HG03097 (cell line): ENCODE results near the gene ASAP2.

ENCODE experiments used
- ATAC-seq: cut with Tn5 transposase; IDR thresholded peaks from one replicate; pipeline ENCODE4 v1.9.1; 2021; ENCODE audit not compliant: unreplicated experiment, low FRiP score

ASAP2 gene

GRCh38 chr2:9205963-9206948, at the start of gene ASAP2:
Gene ASAP2, plus strand, starts transcription at chr2:9206812. Its CDS starts 293 bp downstream, at chr2:9207105.
- ATAC-seq = peak; percentile 67

DNA sequence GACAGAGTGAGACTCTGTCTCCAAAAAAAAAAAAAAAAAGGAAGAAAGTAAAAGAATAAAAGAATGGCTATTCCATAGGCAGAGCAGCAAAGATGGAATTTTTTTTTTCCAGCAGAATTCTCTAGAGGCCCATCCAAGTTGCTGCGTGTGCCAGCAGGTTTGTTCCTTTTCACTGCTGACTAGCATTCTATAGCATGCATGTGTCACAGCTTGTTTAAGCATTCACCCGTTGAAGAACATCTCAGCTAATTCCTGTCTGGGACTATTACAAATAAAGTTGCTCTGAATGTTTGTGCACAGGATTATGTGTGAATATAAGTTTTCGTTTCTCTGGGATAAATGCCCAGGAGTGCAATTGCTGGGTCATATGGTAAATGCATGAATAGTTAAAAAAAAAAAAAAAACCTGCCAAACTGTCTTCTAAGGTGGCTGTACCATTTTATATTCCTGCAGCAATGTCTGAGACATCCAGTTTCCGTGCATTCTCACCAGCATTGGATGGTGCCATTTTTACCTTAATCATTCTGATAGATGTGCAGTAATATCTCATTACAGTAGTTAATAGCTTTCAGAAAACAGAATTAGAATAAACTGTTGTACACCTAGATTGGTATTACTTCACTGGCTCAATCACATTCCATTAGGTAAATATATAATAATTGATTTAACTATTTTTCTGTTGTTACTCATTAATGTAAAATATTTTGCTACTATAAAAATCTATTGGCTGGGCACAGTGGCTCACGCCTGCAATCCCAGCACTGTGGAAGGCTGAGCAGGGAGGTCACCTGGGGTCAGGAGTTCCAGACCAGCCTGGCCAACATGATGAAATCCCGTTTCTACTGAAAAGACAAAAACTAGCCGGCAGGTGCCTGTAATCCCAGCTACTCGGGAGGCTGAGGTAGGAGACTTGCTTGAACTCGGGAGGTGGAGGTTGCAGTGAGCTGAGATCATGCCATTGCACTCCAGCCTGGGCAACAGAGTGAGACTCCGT, 47.5 kb upstream of the ASAP2 start:
- no peak for ATAC-seq

DNA sequence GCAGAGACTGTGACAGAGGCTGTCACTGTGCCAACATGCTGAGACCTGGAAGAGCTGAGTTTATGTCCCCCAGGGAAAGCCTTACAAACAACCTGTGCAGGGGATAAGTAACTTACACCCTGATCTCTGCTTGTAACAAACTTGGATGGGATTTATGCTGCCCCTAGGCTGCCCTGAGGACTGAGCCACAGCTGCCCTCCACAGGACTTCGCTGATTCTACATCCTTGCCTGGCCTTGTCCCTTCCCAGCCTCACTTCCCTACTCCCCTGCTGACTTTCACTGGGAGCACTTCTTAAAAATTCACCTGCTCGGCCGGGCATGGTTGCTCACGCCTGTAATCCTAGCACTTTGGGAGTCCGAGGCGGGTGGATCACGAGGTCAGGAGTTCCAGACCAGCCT, 45.9 kb upstream of the ASAP2 start:
- ATAC-seq = no peak

GRCh38 chr2:9162841-9163240, 43.8 kb upstream of the ASAP2 start:
- no peak for ATAC-seq

GRCh38 chr2:9163306-9164111, 43.1 kb upstream of the ASAP2 start:
- no peak for ATAC-seq

DNA sequence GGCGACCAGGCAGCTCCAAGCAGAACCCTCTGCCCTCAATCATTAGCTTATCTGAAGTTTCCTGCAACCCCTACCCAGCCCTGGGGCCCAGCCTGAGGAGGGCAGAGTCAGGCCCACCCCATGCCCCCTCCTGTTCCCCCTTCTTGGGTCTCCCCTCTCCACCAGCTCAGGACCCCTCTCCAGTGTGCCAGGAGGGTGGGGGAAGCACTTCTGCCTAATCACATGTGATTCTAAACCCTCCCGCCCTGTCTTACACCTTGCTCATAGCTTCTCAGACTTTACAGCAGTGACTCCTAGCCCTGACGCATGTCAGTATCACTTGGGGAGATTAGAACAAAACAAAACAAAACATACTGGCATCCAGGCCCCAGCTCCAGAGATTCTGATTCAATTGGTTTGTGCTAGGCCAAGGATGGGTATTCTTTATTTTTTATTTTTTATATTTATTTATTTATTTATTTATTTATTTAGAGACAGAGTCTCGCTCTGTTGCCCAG, 42.5 kb upstream of the ASAP2 start:
- no peak for ATAC-seq

- no peak for ATAC-seq
These were observed 41.0 kb upstream of the ASAP2 start for GRCh38 chr2:9165625-9166024.

DNA sequence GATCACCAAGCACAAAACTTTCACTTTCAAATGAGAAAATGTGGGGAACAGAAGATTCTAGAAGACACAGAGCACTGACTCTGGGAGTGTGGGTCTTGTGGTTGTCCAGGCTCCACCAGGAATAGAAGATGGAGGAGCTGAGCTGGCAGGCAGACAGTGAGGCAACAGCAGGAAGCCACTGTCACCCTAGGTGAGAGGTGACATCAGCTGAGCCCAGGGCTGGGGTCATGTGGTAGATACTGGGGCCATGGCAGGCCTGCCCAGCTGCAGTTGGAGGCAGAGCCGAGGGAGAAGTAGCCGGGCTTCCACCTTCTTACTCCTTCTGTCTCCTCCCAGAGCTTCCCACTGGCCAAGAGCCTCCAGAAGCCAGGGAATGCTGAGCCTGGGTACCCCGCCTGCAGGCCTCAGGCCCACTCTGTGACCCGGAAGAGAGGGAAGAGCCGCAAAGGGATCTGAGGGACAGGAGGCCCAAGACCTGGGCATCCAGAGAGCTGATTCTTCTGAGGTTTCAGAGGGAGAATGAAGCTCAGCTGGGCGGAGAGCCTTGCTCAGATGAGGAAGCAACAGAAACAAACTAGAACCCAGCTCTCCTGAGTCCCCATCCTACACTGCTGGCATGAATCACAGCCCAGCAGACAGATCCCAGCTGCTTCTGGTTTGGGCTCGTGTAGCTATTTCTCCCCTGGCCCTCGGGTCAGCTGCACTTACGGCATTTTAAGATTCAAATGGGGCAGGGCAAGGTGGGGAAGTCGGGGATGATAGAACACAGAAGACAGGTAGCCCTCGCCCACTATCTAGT, 39.8 kb upstream of the ASAP2 start:
- ATAC-seq = no peak

GRCh38 chr2:9167718-9168657, 38.6 kb upstream of the ASAP2 start:
- no peak for ATAC-seq

- ATAC-seq = no peak
These were observed 37.8 kb upstream of the ASAP2 start for GRCh38 chr2:9168821-9169221.

DNA sequence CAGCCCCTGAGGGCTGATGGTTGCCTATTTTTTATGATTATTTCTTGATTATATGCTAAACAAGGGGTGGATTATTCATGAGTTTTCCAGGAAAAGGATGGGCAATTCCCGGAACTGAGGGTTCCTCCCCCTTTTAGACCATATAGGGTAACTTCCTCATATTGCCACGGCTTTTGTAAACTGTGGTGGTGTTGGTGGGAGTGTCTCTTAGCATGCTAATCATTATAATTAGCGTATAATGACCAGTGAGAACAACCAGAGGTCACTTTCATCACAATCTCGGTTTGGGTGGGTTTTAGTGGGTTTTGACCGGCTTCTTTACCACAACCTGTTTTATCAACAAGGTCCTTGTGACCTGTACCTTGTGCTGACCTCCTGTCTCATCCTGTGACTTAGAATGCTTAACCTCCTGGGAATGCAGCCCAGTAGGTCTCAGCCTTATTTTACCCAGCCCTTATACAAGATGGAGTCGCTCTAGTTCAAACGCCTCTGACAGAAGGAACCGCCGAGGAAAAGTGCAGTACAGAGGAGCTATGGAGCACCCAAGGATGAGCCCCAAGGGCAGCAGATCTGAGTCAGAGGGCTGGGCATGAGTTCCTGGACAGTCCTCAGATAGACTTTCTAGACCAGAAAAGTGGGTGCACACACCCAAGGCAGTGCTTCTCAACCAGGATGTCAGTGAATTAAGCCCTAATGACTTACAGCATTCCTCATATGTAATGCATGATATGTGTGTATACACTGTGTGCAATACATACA, 37.1 kb upstream of the ASAP2 start:
- no peak for ATAC-seq

DNA sequence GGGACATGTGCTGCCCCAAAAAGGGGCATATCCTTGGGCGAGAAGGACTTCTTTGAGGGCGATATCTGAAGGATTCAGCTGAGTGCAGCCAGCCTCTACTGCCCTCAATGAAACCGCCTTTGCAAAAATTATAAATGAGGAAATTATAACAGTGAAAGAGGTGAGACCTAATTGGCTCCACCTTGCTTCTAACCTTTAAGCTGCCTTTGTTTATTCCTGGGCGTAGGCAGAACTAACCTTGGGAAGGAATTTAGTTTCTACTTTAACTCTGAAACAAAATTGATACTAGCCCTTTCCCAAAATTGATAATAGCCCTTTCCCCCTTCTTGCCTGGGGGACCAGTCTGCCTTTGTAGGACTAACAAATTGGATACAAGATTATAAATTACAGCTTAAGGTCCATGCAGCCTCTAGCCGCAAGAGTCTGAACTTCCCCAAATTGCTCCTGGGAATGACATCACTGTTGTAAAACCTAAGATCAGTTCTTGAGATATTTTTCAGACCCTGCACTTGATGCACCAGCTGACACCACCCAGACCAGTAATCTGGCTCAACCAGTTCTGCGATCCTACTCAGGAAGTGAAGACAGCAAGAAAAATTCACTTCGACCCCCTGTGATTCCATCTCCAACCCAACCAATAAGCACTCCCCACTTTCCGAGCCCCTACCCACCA, 36.0 kb upstream of the ASAP2 start:
- ATAC-seq = no peak

DNA sequence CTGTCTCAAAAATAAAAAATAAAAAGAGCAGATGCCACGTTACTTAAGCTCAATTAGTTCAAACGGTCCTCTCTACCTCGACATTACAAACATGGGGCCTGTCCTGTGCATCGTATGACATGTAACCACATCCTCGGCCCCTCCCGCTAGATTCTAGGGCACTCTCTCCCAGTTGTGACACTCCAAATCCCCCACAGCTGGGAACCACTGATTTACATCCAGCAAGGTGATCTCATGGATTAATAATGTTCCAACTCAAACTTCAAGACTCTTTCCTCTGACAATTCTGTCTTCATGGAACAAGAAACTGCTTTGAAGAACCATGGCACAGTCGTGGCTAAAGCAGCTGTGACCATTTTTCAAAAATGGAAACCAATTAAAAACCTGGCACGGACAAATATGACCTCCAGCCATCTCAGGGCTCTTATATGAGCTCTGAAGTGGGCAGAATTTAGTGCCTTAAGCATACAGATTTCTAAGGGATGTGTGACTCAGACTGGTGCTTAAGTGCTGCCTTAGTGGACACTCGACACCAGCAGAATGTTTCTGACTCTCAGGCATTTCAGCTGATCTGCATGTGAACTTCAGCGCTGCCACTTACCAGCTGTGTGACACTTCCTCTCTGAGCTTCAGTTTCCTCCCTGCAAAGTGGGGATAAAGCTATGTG, 31.7 kb upstream of the ASAP2 start:
- no peak for ATAC-seq

- ATAC-seq = no peak
These were observed 28.3 kb upstream of the ASAP2 start for GRCh38 chr2:9178110-9178903.

DNA sequence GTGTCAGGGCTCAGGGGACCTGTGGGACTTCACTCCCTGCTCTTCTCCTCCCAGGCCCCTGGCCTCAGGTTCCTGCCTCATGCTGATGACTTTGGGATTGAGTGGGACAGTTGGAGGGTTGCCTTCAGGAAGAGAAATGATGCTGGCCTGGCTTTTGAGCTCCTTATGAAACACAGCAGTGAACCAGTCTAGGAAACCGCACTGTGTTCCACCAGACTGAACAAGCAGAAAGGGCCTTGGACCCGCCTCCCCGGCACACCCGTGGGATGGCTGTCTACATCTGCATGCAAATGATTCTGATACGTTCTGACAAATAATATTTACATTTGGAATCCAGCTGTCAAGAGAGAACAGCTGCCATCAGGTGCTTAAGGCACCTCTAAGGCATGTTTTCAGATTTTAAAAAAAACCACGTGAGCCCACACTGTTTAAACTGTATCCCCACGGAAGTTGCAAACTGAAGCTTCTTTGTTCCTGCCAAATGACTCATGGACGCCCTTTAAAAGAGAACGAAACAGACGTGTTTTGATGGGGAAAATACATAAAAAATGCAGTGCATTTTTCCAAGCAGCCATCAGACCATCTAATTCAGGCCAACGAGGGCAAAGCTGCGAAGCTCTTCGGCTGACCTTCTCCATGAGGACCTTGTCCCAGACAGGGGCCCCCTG, 27.6 kb upstream of the ASAP2 start:
- no peak for ATAC-seq
